Stimulated activated CD4-positive, alpha-beta T cell treated with anti-CD3 and anti-CD28 coated beads, TNF-alpha, amount 100 ng/mL, for 4 hours (primary cell): ENCODE data around the gene KAT2B.
"Not testable (repeated sequence)": the region's sequence is repeated elsewhere in the genome, so short reads cannot be mapped to it uniquely, and the experiment has no call there.

Experiments used
- DNase-seq, 3 experiments: peaks; one replicate each; pipeline ENCODE4 v3.0.0-alpha.2; 2020; ENCODE audit warnings: low read depth in 3 of 3

Gene KAT2B

GRCh38 chr3:20039765-20040547 is at the start of gene KAT2B:
KAT2B (plus strand) TSS chr3:20040446; CDS start chr3:20040478, 32 bp downstream.
- DNase-seq = peak; percentile 69 to 73 (median 71)

- DNase-seq = no peak
These were observed 45.5 kb upstream of the KAT2B start for GRCh38 chr3:19994796-19995195.

- no peak for DNase-seq
These were observed 42.7 kb upstream of the KAT2B start for GRCh38 chr3:19997502-19997901.

GRCh38 chr3:20001932-20002331 is 38.3 kb upstream of the KAT2B start:
- DNase-seq = no peak

- DNase-seq = no peak
These were observed 32.3 kb upstream of the KAT2B start for GRCh38 chr3:20007960-20008359.

- no peak for DNase-seq
These were observed 31.6 kb upstream of the KAT2B start for GRCh38 chr3:20008646-20009045.

GRCh38 chr3:20012164-20012563 is 28.1 kb upstream of the KAT2B start, which contains the start of gene PP2D1:
PP2D1 (minus strand) TSS chr3:20012264; CDS start chr3:20012072, 192 bp downstream.
- no peak for DNase-seq

- no peak for DNase-seq
These were observed 26.9 kb upstream of the KAT2B start for GRCh38 chr3:20013396-20013795.

- DNase-seq = no peak
These were observed 24.7 kb upstream of the KAT2B start for GRCh38 chr3:20015525-20015924.

- not testable (repeated sequence) for DNase-seq
These were observed 24.2 kb upstream of the KAT2B start for GRCh38 chr3:20016076-20016475.

- DNase-seq = no peak
These were observed 17.2 kb upstream of the KAT2B start for GRCh38 chr3:20022954-20023622.

- no peak for DNase-seq
These were observed 16.4 kb upstream of the KAT2B start for GRCh38 chr3:20023623-20024405.

- DNase-seq = no peak
These were observed 13.1 kb upstream of the KAT2B start for GRCh38 chr3:20027136-20027535.

- DNase-seq = no peak
These were observed 11.3 kb upstream of the KAT2B start for GRCh38 chr3:20028905-20029331.

- DNase-seq = not testable (repeated sequence)
These were observed 8.3 kb upstream of the KAT2B start for GRCh38 chr3:20031939-20032338.

- no peak for DNase-seq
These were observed 5.2 kb upstream of the KAT2B start for GRCh38 chr3:20035019-20035418.

GRCh38 chr3:20037255-20037996 is 2.8 kb upstream of the KAT2B start:
- no peak for DNase-seq

GRCh38 chr3:20038699-20039465 is 1.4 kb upstream of the KAT2B start:
- DNase-seq = no peak

- DNase-seq = no peak
These were observed 831 bp upstream of the KAT2B start for GRCh38 chr3:20039466-20039764.

GRCh38 chr3:20040548-20041196 is 426 bp downstream of the KAT2B start:
- peak; percentile 31 to 44 (median 35) for DNase-seq
